Breast epithelium (tissue), 4 donors: ENCODE results near the gene PSAP. TPM values are rescaled to one million over a fixed set of nuclear protein-coding genes. Genes with fewer than 3 reads are reported as not detected.
A peak's percentile ranks its signal among the peaks of the same experiment; 100 is the strongest.

Experiments used
- DNase-seq, 2 donors: peaks; one replicate each; pipeline ENCODE4 v3.0.0-alpha.2; 2019; ENCODE audit warnings: low spot score in 2 of 2
- H3K27ac ChIP-seq, 2 donors: fragments of 200-600 bp; sonication (generic) in 1 of 2; one replicate each; pipeline ENCODE4 v1.5.1; 2016 to 2019; ENCODE audit warnings: mild to moderate bottlenecking in 1 of 2
- H3K27me3 ChIP-seq, 2 donors: fragments of 200-600 bp; sonication (generic) in 1 of 2; one replicate each; pipeline versions ENCODE4 v1.5.1 to v1.6.0; 2017 to 2019; ENCODE audit warnings: control low read depth in 1 of 2, mild to moderate bottlenecking in 1 of 2
- H3K36me3 ChIP-seq: fragments of 200-600 bp; one replicate; pipeline ENCODE4 v1.5.1; 2019
- H3K4me1 ChIP-seq, 2 donors: fragments of 200-600 bp; sonication (generic); one replicate each; pipeline ENCODE4 v1.5.1; 2016 to 2019; ENCODE audit warnings: control low read depth in 1 of 2
- H3K4me3 ChIP-seq, 3 donors: fragments of 200-600 bp; sonication (generic); 1 replicate in 2 of 3; 2 replicates in 1 of 3; pipeline ENCODE4 v1.5.1; 2016 to 2019; ENCODE audit warnings: mild to moderate bottlenecking in 3 of 3, moderate library complexity in 2 of 3
- H3K9me3 ChIP-seq, 2 donors: fragments of 200-600 bp; sonication (generic) in 1 of 2; one replicate each; pipeline ENCODE4 v1.5.1; 2016 to 2019; ENCODE audit warnings: control low read depth in 1 of 2
- CTCF ChIP-seq, 3 donors: fragments of 450-650 bp; IDR thresholded peaks; one replicate each; pipeline ENCODE4 v1.5.1; 2016 to 2017; ENCODE audit warnings: antibody characterized with exemption in 3 of 3, mild to moderate bottlenecking in 3 of 3, moderate library complexity in 3 of 3
- POLR2A ChIP-seq: fragments of 450-650 bp; IDR thresholded peaks from one replicate; pipeline ENCODE4 v1.6.1; 2016; ENCODE audit warnings: antibody characterized with exemption, mild to moderate bottlenecking, moderate library complexity
- POLR2AphosphoS5 ChIP-seq, 3 donors: sonication (generic); formaldehyde crosslinking; IDR thresholded peaks; one replicate each; pipeline ENCODE4 v1.6.1; 2017; ENCODE audit warnings: antibody characterized with exemption in 3 of 3
- intact Hi-C: fragments of 100-400 bp; cut with DNase I; formaldehyde crosslinking; loops from one replicate; pipeline ENCODE4 v1.15.1; 2023; ENCODE audit warnings: low total_unique reads
- total RNA-seq, 3 donors: library from RNA; depleted of rRNA; stranded (reverse); fragments of >200 nt; gene quantifications; one replicate each; pipeline ENCODE4 v1.1.0, GENCODE V29; 2016

The PSAP gene
- total RNA-seq, 3 donors from 2014 or later: 623 to 1,873 (median 945) TPM

GRCh38 chr10:71817831-71818655 is 33.0 kb downstream of the PSAP start:
- no peaks in the 10 kb centered on the region for H3K27me3 ChIP-seq
- no peak for DNase-seq
- H3K4me3 ChIP-seq: no peak overlapping the region
- TF ChIP-seq POLR2AphosphoS5 (IDR thresholded peaks at IDR 0.05) (peak in 1 of 3 donors; percentile 84), CTCF (IDR thresholded peaks at IDR 0.05) (no peak)
- H3K9me3 ChIP-seq: no peaks in the 10 kb centered on the region
- peak overlapping the region; percentile 48 to 68 for H3K27ac ChIP-seq
- intact Hi-C loops: loop anchor here (10.0 kb wide), 1 partner anchor 443 kb away; no protein-coding TSS in a partner anchor
- H3K36me3 ChIP-seq: peaks cover 9% of the 10 kb centered on the region
- no peaks in the 10 kb centered on the region for H3K4me1 ChIP-seq

- Histone ChIP-seq H3K27me3 (no peaks in the 10 kb centered on the region), H3K27ac (peak overlapping the region; percentile 48 to 68), H3K4me3 (no peak overlapping the region), H3K4me1 (no peaks in the 10 kb centered on the region), H3K9me3 (no peaks in the 10 kb centered on the region), H3K36me3 (peaks cover 9% of the 10 kb centered on the region)
- DNase-seq: no peak
- no peak for TF ChIP-seq CTCF (IDR thresholded peaks at IDR 0.05)
- intact Hi-C loops: loop anchor here (10.0 kb wide), 1 partner anchor 442 kb away; no protein-coding TSS in a partner anchor
Measured at GRCh38 chr10:71816936-71817618, 34.0 kb downstream of the PSAP start.

DNA sequence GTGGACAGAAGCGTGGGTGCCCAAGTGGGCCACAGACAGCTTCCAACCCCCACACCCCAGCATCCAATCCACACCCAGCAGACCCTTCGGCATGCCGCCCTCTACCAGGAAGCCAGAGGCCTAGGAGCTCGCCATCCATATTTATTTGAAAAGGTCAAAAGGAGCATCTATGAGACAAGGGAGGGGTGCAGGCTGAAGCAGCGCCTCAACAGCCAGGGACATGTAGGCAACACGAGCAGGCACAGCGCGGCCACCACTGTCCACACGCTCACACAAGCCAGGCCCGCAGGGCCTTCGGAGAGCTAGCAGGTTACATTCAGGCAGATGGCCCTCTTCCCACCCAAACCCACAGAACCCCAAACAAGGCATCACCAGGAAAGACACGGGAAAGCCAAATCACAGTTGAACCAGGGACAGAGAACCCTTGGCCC is 34.6 kb downstream of the PSAP start:
- intact Hi-C loops: loop anchor here (10.0 kb wide), 1 partner anchor 442 kb away; no protein-coding TSS in a partner anchor
- Histone ChIP-seq H3K27ac (no peak overlapping the region), H3K4me3 (no peak overlapping the region), H3K27me3 (no peaks in the 10 kb centered on the region), H3K36me3 (peaks cover 9% of the 10 kb centered on the region), H3K9me3 (no peaks in the 10 kb centered on the region), H3K4me1 (no peaks in the 10 kb centered on the region)
- TF ChIP-seq POLR2AphosphoS5 (IDR thresholded peaks at IDR 0.05): no peak
- TF ChIP-seq POLR2A: no peak
- TF ChIP-seq CTCF (IDR thresholded peaks at IDR 0.05): no peak
- DNase-seq: no peak

DNA sequence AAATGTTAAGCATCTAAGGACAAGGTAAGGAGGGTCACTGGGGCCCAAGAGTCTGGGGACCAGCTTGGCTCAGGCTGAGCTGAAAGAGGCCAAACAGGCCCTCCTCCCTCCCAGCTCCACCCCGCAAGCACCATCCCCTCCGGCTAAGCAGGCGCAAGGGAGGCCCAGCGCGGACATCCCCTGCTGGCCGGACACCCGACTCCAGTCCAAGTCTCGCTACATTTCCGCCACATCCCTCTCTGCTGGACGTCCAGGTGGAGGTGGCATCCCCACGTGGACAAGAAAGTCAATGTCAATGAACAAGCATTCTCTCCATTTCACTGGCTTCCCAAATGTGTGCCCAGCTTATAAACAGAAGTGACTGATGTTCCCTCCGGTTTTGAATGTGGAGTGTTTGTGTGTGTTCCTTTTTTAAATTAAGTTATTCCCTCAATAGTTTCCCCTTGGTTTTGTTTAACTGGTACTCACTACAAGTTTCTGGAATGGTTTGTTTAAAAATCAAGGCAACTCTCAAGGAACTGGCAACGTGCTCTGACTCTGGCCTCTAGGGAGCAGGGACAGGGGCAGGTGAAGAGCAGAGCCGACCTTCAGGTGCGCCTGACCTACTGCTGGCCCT is 35.4 kb downstream of the PSAP start:
- H3K4me1 ChIP-seq: no peaks in the 10 kb centered on the region
- intact Hi-C loops: loop anchor here (10.0 kb wide), 1 partner anchor 441 kb away; no protein-coding TSS in a partner anchor
- no peak for TF ChIP-seq POLR2A
- H3K27me3 ChIP-seq: no peaks in the 10 kb centered on the region
- DNase-seq: no peak
- H3K4me3 ChIP-seq: no peak overlapping the region
- H3K27ac ChIP-seq: no peak overlapping the region
- H3K36me3 ChIP-seq: peaks cover 9% of the 10 kb centered on the region
- no peaks in the 10 kb centered on the region for H3K9me3 ChIP-seq

DNA sequence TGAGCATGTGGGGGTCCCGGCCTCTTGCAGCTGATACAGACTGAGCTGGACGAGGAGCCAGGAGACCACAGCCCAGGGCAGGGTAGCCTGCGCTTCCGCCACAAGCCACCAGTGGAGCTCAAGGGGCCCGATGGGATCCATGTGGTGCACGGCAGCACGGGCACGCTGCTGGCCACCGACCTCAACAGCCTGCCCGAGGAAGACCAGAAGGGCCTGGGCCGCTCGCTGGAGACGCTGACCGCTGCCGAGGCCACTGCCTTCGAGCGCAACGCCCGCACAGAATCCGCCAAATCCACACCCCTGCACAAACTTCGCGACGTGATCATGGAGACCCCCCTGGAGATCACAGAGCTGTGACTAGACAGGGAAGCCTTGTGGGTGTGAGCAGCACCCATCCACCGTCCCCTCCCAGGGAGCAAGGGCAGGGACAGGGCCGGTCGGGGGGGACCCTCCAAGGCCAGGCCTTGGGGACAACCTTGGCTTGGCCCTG is 36.1 kb downstream of the PSAP start:
- no peak overlapping the region for H3K4me3 ChIP-seq
- no peak for DNase-seq
- TF ChIP-seq CTCF (IDR thresholded peaks at IDR 0.05) (no peak), POLR2A (no peak), POLR2AphosphoS5 (IDR thresholded peaks at IDR 0.05) (no peak)
- H3K36me3 ChIP-seq: peaks cover 9% of the 10 kb centered on the region
- H3K9me3 ChIP-seq: no peaks in the 10 kb centered on the region
- intact Hi-C loops: loop anchor here (10.0 kb wide), 1 partner anchor 440 kb away; no protein-coding TSS in a partner anchor
- H3K27me3 ChIP-seq: no peaks in the 10 kb centered on the region
- no peak overlapping the region for H3K27ac ChIP-seq
- H3K4me1 ChIP-seq: no peaks in the 10 kb centered on the region
